IMR-90 (cell line): ENCODE measurements around the gene GAL3ST1. TPM values are rescaled to one million over a fixed set of nuclear protein-coding genes. Genes with fewer than 3 reads are reported as not detected.
A peak's percentile ranks its signal among the peaks of the same experiment; 100 is the strongest.
"Not testable (repeated sequence)": the region's sequence is repeated elsewhere in the genome, so short reads cannot be mapped to it uniquely, and the experiment has no call there.

Experiments used
- ATAC-seq: fragments of 200-7000 bp; cut with Tn5 transposase; 2 replicates; pipeline ENCODE4 v1.9.1; 2020; ENCODE audit warnings: low read depth, mild to moderate bottlenecking, moderate library complexity
- BruUV-seq: library from RNA; stranded (reverse); fragments of 400-500 nt; replicated peaks from 2 replicates; lab custom pipeline; 2021; lab: Mats Ljungman, UMichigan
- CTCF ChIA-PET: fragments of 300-600 bp; formaldehyde crosslinking; extraction: SDS; loops from one replicate; lab custom pipeline; 2021; ENCODE audit warnings: antibody characterized with exemption; lab: Yijun Ruan, JAX
- POLR2A ChIA-PET: fragments of 300-600 bp; sonication (Branson Sonifier 250); formaldehyde crosslinking; loops from one replicate; lab custom pipeline; 2022; ENCODE audit warnings: antibody characterized with exemption; ENCODE audit not compliant: unreplicated experiment; lab: Charles Lee
- DNase-seq: peaks from one replicate; pipeline ENCODE4 v3.0.0; 2013
- H2AFZ ChIP-seq: replicated peaks from 2 replicates; pipeline ENCODE3; 2013; ENCODE audit warnings: low read length, mild to moderate bottlenecking; ENCODE audit not compliant: poor library complexity
- H2AK5ac ChIP-seq: 2 replicates; pipeline ENCODE4 v1.6.1; 2013; ENCODE audit warnings: low read depth, low read length, inconsistent platforms
- H2AK9ac ChIP-seq: replicated peaks from 2 replicates; pipeline ENCODE3; 2013; ENCODE audit warnings: mild to moderate bottlenecking, low read depth, low read length, moderate library complexity; ENCODE audit not compliant: poor library complexity
- H2BK120ac ChIP-seq: 2 replicates; pipeline ENCODE4 v1.6.1; 2013; ENCODE audit warnings: low read depth, low read length, inconsistent platforms
- H2BK15ac ChIP-seq: 3 replicates; pipeline ENCODE4 v1.6.1; 2013; ENCODE audit warnings: low read depth, low read length, inconsistent platforms
- H2BK20ac ChIP-seq: 2 replicates; pipeline ENCODE4 v1.6.1; 2013; ENCODE audit warnings: low read depth, mild to moderate bottlenecking, inconsistent platforms, low read length, moderate library complexity
- H2BK5ac ChIP-seq: 2 replicates; pipeline ENCODE4 v1.6.1; 2013; ENCODE audit warnings: mild to moderate bottlenecking, low read depth, low read length, inconsistent platforms; ENCODE audit not compliant: poor library complexity, severe bottlenecking
- H3K14ac ChIP-seq: replicated peaks from 2 replicates; pipeline ENCODE4 v1.6.1; 2013; ENCODE audit warnings: low read depth, low read length, inconsistent platforms
- H3K18ac ChIP-seq: 2 replicates; pipeline ENCODE4 v1.6.1; 2013; ENCODE audit warnings: low read depth, low read length, control low read depth
- H3K23ac ChIP-seq: 2 replicates; pipeline ENCODE4 v1.6.1; 2013; ENCODE audit warnings: low read depth, low read length, inconsistent platforms
- H3K27ac ChIP-seq: 2 replicates; pipeline ENCODE4 v1.5.1; 2013; ENCODE audit warnings: mild to moderate bottlenecking, control low read depth, low read length; ENCODE audit not compliant: insufficient read depth
- H3K27me3 ChIP-seq: 2 replicates; pipeline ENCODE4 v1.6.1; 2013; ENCODE audit warnings: low read length; ENCODE audit not compliant: control insufficient read depth, insufficient read depth
- H3K36me3 ChIP-seq: 2 replicates; pipeline ENCODE4 v1.6.1; 2013; ENCODE audit warnings: low read length, mixed read lengths; ENCODE audit not compliant: control insufficient read depth, insufficient read depth
- H3K4ac ChIP-seq: 2 replicates; pipeline ENCODE4 v1.6.1; 2013; ENCODE audit warnings: low read depth, low read length, inconsistent platforms
- H3K4me1 ChIP-seq: 2 replicates; pipeline ENCODE4 v1.6.1; 2013; ENCODE audit warnings: low read length, mixed read lengths; ENCODE audit not compliant: control insufficient read depth, insufficient read depth
- H3K4me2 ChIP-seq: 2 replicates; pipeline ENCODE4 v1.6.1; 2013; ENCODE audit warnings: low read depth, mild to moderate bottlenecking, control low read depth, low read length, moderate library complexity
- H3K4me3 ChIP-seq: 2 replicates; pipeline ENCODE4 v1.5.1; 2013; ENCODE audit warnings: low read depth, mild to moderate bottlenecking, control low read depth, low read length, moderate library complexity; ENCODE audit not compliant: insufficient read depth
- H3K56ac ChIP-seq: 2 replicates; pipeline ENCODE4 v1.6.1; 2013; ENCODE audit warnings: low read length, inconsistent platforms; ENCODE audit not compliant: insufficient read depth; ENCODE audit errors: extremely low read depth
- H3K79me1 ChIP-seq, 2 experiments: 2 replicates each; pipeline ENCODE4 v1.6.1; 2013; ENCODE audit warnings: low read length in 2 of 2, inconsistent platforms in 1 of 2, low read depth in 1 of 2
- H3K9ac ChIP-seq: 2 replicates; pipeline ENCODE4 v1.6.1; 2013; ENCODE audit warnings: low read depth, low read length, control low read depth
- H3K9me1 ChIP-seq: 2 replicates; pipeline ENCODE4 v1.6.1; 2013; ENCODE audit warnings: low read length, inconsistent platforms; ENCODE audit not compliant: insufficient read depth
- H3K9me3 ChIP-seq: 2 replicates; pipeline ENCODE4 v1.6.1; 2013; ENCODE audit warnings: low read length; ENCODE audit not compliant: control insufficient read depth, insufficient read depth
- H4K20me1 ChIP-seq: 2 replicates; pipeline ENCODE4 v1.6.1; 2013; ENCODE audit warnings: low read length, inconsistent platforms; ENCODE audit not compliant: insufficient read depth
- H4K5ac ChIP-seq: 2 replicates; pipeline ENCODE4 v1.6.1; 2013; ENCODE audit warnings: mild to moderate bottlenecking, low read depth, low read length, control low read depth
- H4K8ac ChIP-seq, 2 experiments: 2 replicates each; pipeline ENCODE4 v1.6.1; 2013; ENCODE audit warnings: low read depth in 2 of 2, low read length in 2 of 2, control low read depth in 1 of 2, inconsistent platforms in 1 of 2
- H4K91ac ChIP-seq: 2 replicates; pipeline ENCODE4 v1.6.1; 2013; ENCODE audit warnings: low read depth, low read length, inconsistent platforms; ENCODE audit not compliant: insufficient read depth
- BHLHE40 ChIP-seq: fragments of 150-350 bp; IDR thresholded peaks from 2 replicates; pipeline ENCODE4 v1.6.1; 2016; ENCODE audit warnings: mild to moderate bottlenecking, low read depth, low read length
- RAD21 ChIP-seq: IDR thresholded peaks from 2 replicates; pipeline ENCODE4 v1.6.1; 2012; ENCODE audit warnings: low read length, improper control_type of control experiment
- RCOR1 ChIP-seq: IDR thresholded peaks from 2 replicates; pipeline ENCODE4 v1.6.1; 2012; ENCODE audit warnings: mild to moderate bottlenecking, low read length, improper control_type of control experiment; ENCODE audit not compliant: insufficient replicate concordance
- RFX5 ChIP-seq: IDR thresholded peaks from 2 replicates; pipeline ENCODE4 v1.8.0; 2012; ENCODE audit warnings: low read depth, mild to moderate bottlenecking, low read length, moderate library complexity
- WGBS, 2 experiments: methylation state at CpG; one replicate each; pipeline versions ENCODE4 v1.1.5 to v1.1.7; 2013; ENCODE audit warnings: missing lambda C conversion rate in 2 of 2; ENCODE audit not compliant: insufficient read length in 1 of 2; ENCODE audit errors: extremely low coverage in 2 of 2; 5-methylcytosine and 5-hydroxymethylcytosine counted together
- dilution Hi-C: fragments of 300-500 bp; cut with HindIII; formaldehyde crosslinking; loops from one replicate; pipeline ENCODE4 v1.14.3; 2018; ENCODE audit warnings: low sequenced_read_pairs; ENCODE audit not compliant: unreplicated experiment
- in situ Hi-C: fragments of 300-500 bp; cut with MboI; formaldehyde crosslinking; loops from 3 replicates; pipeline ENCODE4 v1.14.3; 2019; ENCODE audit warnings: low sequenced_read_pairs, inconsistent platforms, mixed read lengths
- intact Hi-C: fragments of 100-400 bp; cut with micrococcal nuclease; formaldehyde crosslinking; loops from 2 replicates; pipeline ENCODE4 v1.10.0; 2022
- polyA plus RNA-seq, 3 experiments: library from polyadenylated mRNA; depleted of rRNA; stranded (reverse); fragments of >200 nt; gene quantifications; 2 replicates each; pipeline ENCODE4 v1.2.3, GENCODE V29; 2012; ENCODE audit warnings: low replicate concordance in 1 of 3
- total RNA-seq: library from RNA; depleted of rRNA; stranded (reverse); fragments of >200 nt; gene quantifications from 2 replicates; pipeline ENCODE4 v1.2.3, GENCODE V29; 2012
- TF ChIP-seq, protein P1 (sequence below): fragments of 150-350 bp; IDR thresholded peaks from 2 replicates; pipeline ENCODE4 v1.6.1; 2016; ENCODE audit warnings: low read depth, mild to moderate bottlenecking, low read length, moderate library complexity, borderline replicate concordance

The GAL3ST1 gene
- total and polyA plus RNA-seq, 2 of the 4 experiments (the other 2 are of a cell fraction), result not detected

DNA sequence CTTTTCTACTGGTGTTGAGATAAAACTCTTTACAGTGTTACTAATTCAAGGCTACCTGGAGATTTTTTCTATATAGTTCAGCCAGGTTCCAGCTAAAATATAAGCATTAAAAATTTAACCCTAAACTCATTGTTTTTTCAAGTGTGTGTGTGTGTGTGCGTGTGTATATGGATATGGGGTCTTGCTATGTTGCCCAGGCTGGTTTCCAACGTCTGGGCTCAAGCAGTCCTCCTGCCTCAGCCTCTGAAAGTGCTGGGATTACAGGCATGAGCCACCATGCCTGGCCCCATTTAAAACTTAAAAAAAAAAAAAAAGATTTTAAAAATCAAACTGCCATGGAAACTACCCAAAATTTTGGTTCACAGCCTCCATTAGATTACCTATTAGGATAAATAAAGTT is 21.7 kb upstream of the GAL3ST1 start:
- in situ Hi-C loops (no loop called here), intact Hi-C loops (no loop called here), dilution Hi-C loops (no loop called here)
- Histone ChIP-seq H2AK5ac (no peak overlapping the region), H2AK9ac (no peak overlapping the region), H3K9me3 (no peaks in the 10 kb centered on the region), H3K4me3 (no peak overlapping the region), H3K56ac (no peak overlapping the region), H3K79me1 (peaks cover 3 to 4% of the 10 kb centered on the region in 2 experiments), H3K4me1 (no peaks in the 10 kb centered on the region), H3K14ac (no peak overlapping the region), H4K5ac (no peak overlapping the region), H3K36me3 (no peaks in the 10 kb centered on the region), H4K91ac (no peak overlapping the region), H3K9ac (no peak overlapping the region), H3K27ac (no peak overlapping the region), H2BK5ac (no peak overlapping the region), H4K8ac (no peak overlapping the region), H3K23ac (no peak overlapping the region), H2BK15ac (no peak overlapping the region), H4K20me1 (no peaks in the 10 kb centered on the region), H3K27me3 (peaks cover 11% of the 10 kb centered on the region), H2AFZ (no peak overlapping the region), H3K18ac (no peak overlapping the region), H2BK20ac (no peak overlapping the region), H3K9me1 (no peaks in the 10 kb centered on the region), H3K4ac (no peak overlapping the region), H2BK120ac (no peak overlapping the region), H3K4me2 (no peak overlapping the region)
- no peak for ATAC-seq
- POLR2A ChIA-PET, result no interaction called here
- no CpG with 5 or more reads among the region's 2 CpGs for WGBS, 2 experiments
- TF ChIP-seq BHLHE40 (no peak), RCOR1 (no peak), RAD21 (no peak), RFX5 (no peak)
- TF ChIP-seq, protein P1, sequence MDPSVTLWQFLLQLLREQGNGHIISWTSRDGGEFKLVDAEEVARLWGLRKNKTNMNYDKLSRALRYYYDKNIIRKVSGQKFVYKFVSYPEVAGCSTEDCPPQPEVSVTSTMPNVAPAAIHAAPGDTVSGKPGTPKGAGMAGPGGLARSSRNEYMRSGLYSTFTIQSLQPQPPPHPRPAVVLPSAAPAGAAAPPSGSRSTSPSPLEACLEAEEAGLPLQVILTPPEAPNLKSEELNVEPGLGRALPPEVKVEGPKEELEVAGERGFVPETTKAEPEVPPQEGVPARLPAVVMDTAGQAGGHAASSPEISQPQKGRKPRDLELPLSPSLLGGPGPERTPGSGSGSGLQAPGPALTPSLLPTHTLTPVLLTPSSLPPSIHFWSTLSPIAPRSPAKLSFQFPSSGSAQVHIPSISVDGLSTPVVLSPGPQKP, result no peak
- no TSS peak for BruUV-seq
- no peak for DNase-seq
- CTCF ChIA-PET, result no interaction called here

- 44% methylated on average over 7 of the region's 18 CpGs; no CpG with 5 or more reads in 1 of the 2 experiments for WGBS, 2 experiments
- H2BK20ac ChIP-seq, H3K56ac ChIP-seq, H4K5ac ChIP-seq, H4K91ac ChIP-seq, H3K18ac ChIP-seq, DNase-seq, H2BK120ac ChIP-seq, H2AK5ac ChIP-seq, intact Hi-C loops, H3K9me3 ChIP-seq, H3K9ac ChIP-seq, dilution Hi-C loops, H3K14ac ChIP-seq, H3K4ac ChIP-seq, POLR2A ChIA-PET, BruUV-seq, H3K9me1 ChIP-seq, H4K8ac ChIP-seq, H3K27ac ChIP-seq, in situ Hi-C loops, H2BK15ac ChIP-seq, H3K4me1 ChIP-seq, H3K23ac ChIP-seq, ATAC-seq, H2BK5ac ChIP-seq: not testable (repeated sequence)
- peak overlapping the region; percentile 73 for H2AK9ac ChIP-seq
- H3K79me1 ChIP-seq, result peaks cover 31 to 37% of the 10 kb centered on the region in 2 experiments
- peak overlapping the region; percentile 65 for H3K4me2 ChIP-seq
- H3K36me3 ChIP-seq, result peaks cover 17% of the 10 kb centered on the region
- peaks cover 11% of the 10 kb centered on the region; the same call in 1 of the 2 replicates for H4K20me1 ChIP-seq
- peak overlapping the region; percentile 73 for H2AFZ ChIP-seq
- CTCF ChIA-PET, result interaction anchor here (1.4 kb wide), 1 partner anchor 9 kb away, joined by 3 read pairs; no protein-coding TSS in a partner anchor
- H3K4me3 ChIP-seq, result peak overlapping the region; percentile 96; the same call in 1 of the 2 replicates
- H3K27me3 ChIP-seq, result peaks cover 11% of the 10 kb centered on the region
Observed at GRCh38 chr22:30592360-30592713, 17.9 kb upstream of the GAL3ST1 start.
